ENCODE measurements around the gene CAV1.

GRCh38 chr7:116529250-116529649, 4.4 kb downstream of the CAV1 start:
- TF ChIP-seq CTCF (IDR thresholded peaks at IDR 0.05) (no peak), POLR2A (IDR thresholded peaks at IDR 0.05) (no peak)
